Pulmonary artery endothelial cell (primary cell): ENCODE data around the gene RGS8. TPM values are rescaled to one million over a fixed set of nuclear protein-coding genes. Genes with fewer than 3 reads are reported as not detected.
"Not testable (repeated sequence)": the region's sequence is repeated elsewhere in the genome, so short reads cannot be mapped to it uniquely, and the experiment has no call there.

Experiments used
- DNase-seq: peaks from one replicate; pipeline ENCODE4 v3.0.0-alpha.2; 2011; ENCODE audit warnings: low read depth, low spot score
- total RNA-seq: library from RNA; depleted of rRNA; stranded (reverse); fragments of >200 nt; gene quantifications from 2 replicates; pipeline ENCODE4 v1.2.3, GENCODE V29; 2014

The RGS8 gene
- total RNA-seq, 1 donor from 2014 or later, result not detected

DNA sequence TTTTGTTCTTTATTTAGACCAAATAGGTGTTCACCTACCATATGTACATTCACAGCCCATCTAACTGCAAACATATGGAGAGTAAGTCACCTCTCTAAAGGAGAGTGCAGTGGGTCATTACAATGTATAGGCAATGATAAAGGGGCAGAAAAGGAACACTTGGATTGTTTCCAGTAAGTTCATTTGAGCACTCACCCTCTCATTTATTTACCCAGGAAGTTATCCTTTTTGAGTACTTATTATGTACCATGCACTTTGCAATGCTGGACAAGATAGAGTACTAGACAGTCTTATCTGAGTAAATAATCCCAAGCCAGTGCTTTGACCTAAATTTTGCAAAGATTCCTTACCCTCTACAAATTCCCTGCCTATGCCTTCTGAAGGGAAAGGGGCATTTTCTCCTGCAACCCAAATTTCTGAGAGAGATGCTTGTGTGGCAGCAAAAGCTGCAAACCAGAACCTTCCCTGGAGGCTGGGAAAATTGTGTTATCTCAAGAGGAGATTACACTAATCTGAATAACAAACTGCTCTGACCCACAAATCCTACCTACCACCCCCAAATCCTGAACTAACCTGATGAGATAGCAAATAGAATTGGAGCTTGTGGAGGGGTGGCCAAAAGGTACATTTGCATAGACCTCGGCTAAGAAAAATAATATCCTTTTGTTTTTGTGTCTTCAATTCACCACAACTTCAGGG lies 18.6 kb upstream of the RGS8 start:
- DNase-seq, result no peak

DNA sequence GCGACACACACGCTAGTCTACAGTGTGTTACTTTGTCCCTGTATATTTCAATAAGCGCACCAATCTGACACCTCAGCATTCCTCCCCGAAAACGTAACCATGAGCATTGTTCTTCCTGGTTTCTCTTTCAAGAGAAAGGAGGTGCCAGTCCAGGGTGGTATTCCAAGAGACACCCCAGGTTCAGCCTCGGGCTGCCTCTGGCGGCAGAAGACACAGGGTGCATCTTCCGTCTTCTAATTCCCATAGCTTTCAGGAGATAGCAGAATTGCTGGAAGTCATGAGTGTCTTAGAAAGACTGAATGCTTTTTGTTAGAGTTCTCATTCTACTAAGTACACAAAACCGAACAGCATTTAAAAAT lies 15.9 kb upstream of the RGS8 start:
- DNase-seq, result no peak

DNA sequence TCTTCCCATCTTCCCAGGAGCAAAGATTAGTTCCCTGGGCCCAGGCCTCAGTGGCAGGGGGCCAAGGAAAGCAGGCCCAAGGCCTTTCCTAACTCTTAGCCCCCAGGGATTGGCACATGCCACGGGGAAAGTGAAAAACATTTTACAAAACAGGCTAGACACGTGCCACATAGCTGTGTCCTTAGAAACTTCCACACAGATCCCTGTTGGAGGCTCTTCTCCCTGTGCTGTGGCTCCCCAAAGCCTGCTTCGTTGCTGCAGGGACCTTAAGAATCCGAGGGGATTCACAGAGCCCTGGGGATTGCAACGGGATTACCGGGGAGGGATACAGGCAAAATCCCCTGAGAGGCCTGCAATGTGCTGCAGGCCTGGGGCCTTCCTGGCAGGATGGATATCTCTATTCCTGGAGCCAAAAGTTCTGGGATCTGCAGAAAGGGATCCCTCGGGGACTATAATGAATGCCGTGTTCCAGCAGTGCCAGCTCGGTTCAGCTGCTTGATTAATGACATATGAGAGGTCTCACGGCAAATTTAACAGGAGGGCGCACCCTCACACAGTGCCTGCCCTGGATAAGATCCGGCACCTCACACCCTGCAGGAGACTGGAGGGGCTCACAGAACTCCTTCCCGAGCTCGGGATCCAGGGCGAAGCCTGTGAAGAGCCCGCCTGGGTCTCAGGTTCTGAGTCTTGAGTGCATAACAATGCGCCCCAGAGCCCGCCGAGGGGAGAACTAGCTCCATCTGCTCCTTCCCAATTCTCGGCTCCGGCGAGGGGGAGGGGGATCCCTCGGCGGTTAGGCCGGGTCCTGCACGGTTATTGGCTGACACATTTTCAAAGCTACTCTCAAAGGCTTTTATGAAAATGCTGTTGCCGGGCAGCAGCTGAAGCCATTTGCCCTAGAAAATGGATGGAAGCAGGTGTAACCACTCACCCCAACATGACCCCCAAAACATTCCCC lies 15.3 kb upstream of the RGS8 start:
- no peak for DNase-seq

DNA sequence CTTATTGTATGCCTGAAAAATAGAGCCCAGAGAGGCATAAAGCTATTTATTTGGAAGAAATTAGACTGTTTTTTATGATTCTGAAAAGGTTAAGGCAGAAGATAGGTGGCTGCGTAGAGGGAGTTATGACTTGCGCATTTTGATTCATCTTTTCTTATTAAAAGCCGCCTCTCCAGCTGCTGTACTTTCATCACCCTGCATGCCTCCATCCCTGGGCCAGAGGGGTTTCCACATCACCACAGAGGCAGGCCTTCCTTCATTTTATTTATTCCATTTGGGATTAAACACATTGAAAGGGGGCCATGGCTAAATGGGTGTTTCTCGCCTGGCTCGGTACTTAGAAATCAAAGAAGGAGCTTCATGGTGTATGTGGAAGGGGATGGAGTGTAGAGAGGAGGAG lies 14.6 kb upstream of the RGS8 start:
- DNase-seq, result no peak

DNA sequence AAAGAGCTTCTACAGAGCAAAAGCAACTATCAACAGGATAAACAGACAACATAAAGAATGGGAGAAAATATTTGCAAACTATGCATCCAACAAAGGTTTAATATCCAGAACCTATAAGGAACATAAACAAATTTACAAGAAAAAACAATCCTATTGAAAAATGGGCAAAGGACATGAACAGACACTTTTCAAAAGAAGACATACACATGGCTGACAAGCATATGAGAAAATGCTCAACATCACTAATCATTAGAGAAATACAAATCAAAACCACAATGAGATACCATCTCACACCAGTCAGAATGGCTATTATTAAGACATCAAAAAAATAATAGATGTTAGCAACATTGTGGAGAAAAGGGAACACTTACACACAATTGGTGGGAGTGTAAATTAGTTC lies 8.8 kb upstream of the RGS8 start:
- not testable (repeated sequence) for DNase-seq

DNA sequence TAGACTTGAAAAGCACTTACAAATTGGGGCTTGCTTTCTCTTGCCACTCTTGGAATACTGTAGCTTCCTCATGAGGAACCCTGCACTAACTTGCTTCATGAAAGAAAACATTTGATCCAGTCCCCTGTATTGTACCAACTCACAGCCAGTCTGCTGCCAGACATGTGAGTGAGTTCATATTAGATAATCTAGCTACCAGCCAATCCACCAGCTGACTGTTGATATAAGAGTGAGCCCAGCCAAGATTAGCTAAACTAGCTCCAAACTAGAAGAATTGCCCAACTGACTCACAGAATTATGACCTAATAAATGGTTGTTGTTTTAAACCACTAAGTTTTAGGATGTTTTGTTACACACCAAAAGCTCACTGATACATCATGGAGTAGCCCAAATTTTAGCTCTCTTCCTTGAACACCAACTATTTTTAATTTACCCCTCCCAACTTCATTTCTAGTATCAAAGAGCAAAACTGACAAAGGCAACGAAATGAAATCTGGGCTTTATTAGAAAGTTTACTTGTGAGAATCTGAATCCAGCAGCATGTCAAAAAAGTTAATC lies 6.6 kb upstream of the RGS8 start:
- no peak for DNase-seq

DNA sequence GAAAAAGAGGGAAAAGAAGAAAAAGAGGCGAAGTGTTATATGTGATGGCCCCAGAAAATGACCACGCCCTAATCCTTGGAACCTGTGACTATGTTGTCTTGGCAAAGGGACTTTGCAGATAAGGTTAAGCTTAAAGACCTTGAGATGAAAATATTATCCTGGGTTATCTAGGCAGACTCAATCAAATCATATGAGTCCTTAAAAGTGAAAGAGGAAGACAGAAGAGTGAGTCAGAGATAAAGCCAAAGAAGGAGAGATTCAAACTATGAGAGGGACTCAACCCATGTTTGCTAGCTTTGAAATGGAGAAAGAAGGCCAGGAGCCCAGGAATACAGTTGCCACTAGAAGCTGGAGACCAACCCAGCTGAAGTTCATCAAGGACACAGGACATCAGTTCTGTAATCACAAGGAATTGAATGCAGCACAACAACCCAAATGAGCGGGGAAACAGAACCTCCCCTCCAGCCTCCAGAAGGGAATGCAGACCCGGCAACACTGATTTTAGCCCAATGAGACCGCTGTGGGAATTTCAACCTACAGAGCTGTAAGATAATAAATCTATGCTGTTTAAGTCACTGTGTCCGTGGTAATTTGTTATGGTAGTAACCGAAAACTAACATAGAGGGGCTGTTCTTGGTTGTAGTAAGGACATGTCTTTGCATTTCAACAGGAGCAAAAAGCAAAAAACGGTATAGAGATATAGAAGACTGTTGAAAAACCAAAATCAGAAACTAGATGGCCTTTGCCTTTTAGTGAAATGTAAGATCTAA lies 4.2 kb upstream of the RGS8 start:
- no peak for DNase-seq

DNA sequence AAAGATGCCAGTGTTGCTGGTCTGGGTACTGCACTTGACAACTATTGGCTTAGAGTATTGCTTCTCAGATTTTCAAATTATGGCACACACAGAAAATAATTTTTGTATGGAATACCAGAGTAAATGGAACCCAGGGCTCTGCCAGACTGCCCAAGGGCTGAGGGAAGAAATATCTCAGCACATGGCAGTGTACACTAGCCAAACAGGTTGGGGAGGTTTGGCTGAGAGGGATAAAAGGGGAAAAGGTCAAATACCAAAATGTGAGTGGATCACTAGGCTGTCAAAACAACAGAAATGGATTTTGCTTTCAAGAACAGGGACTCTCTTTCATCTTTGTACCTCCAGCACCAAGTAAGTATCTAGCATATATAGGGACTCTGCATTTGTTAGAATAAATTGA lies 3.0 kb upstream of the RGS8 start:
- no peak for DNase-seq

DNA sequence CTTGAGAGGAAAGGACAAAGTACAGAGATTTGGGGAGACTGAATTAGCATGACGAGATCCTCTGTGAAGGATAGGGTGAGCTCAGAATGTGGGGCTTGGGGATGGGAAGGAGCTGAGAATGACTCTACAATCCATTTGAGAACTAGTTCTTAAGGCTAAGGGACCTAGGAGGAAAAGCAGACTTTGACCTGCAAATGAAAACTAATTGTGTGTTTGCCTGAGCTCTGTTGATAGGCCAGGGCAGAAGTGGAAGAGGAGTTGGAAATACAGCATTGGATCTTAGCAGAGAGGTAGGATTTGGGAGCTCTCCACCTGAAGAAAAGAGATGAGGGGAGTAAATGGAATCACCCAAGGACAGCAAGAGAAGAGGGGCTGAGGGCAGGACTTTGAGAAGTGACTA lies 2.1 kb upstream of the RGS8 start:
- DNase-seq, result no peak

DNA sequence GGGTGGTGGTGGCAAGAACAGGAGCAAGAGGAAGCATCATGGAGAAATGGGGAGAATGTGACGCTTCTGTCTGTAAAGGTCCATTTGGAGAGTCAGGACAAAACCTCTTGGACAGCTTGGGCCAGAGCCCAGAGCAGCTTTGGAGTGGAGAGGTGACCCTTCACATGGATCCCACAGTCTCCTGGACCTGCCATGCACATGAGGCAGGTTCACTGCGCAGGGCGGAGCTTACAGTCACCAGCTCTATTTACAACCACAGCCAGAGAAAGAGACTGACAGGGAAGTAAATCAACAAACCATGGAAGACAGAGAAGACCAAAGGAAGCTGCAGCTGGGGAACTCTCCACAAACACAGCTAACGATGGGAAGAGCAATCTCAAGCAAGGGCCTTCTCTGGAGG lies 828 bp upstream of the RGS8 start:
- no peak for DNase-seq

DNA sequence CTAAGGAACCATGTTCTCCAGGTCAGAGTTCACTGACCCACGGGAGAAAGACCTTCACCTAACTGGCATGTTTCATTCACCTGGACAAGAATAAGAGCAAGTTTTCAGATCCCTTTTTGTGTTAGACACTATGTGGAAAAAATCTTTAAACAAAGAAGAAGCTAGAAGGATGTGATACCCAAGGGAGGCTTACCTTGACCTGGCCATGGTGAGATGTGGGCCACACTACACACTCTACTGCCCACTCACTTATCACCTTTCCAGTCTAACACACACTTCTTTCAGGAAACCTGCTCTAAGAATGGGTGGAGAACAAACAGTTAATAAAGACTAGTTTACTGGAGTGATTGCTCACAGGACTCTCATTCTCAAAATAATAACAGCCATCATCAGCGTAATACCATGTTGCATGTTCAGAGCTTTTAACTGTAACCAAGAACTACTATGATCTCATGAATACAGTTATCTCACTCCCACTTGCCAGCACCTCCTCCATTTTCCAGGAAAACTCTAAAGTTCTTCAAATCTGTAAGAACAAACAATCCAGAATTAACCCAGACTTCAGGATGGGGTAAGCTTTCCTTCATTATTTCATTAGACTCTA lies 1.4 kb downstream of the RGS8 start:
- DNase-seq, result no peak

DNA sequence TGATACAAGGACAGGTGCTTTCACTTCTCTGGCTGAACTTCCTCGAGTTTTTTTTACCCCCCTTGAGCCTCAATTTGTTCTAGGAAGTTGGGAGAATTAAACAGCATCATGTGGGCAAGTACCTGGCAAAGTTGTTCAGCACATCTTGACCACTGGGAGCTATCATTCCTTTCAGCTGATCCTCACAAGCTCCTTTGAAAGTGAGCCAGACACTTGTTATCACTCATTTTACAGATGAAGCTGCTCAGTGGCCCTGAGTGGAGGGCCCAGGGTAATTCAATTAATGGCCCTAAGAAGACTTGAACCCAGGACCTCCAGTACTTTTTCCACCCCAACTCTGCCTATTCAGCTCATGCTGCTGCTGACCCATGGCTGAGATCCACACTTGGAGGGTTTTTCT lies 2.0 kb downstream of the RGS8 start:
- DNase-seq, result no peak

DNA sequence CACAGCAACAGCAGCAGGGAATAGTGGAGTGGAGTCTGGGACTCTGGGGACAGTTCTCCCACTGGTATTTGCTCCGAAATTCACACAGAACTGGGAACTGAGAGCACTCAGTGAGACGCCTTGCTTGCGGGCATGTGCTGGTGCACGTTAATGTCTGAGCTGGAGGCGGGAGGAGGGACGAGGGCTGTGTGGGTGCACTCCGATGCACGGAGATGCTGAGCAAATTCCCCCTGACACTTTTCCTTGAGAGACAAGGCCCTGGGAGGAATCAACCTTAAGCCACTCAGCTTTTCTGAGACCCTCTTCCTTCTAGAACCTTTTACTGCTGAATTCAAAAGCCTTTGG lies 2.8 kb downstream of the RGS8 start:
- DNase-seq, result no peak

DNA sequence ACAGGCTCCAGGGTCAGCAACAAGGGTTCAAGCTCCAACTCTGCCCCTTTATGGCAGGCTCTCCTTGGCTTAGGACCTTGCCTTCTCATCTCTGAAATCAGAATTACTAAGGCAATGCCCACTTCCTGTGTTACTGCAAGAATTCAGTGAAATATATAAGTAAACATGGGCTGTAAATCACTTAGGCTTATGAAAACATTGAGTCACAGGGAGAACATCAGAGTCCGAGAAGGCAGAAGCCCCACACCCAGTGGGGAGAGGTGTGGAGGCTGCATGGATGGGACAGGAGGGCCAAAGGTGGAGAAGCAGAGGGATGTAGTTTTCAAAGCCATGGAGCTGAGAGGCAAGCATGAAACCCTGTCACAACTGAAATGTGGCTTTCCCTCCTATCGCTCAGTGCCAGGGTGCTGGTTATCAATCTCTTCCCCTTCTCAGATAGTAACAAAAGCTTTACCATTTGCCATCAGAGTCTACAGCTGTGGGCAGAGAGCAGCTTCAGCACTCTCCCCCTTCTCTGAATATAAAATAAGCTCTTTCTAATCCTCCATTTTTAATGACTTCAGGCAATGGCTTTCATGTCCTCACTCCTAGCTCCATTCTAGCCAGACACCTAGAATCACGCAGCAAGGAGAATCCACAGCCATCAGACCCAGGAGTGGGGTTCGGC lies 3.4 kb downstream of the RGS8 start:
- DNase-seq, result no peak

DNA sequence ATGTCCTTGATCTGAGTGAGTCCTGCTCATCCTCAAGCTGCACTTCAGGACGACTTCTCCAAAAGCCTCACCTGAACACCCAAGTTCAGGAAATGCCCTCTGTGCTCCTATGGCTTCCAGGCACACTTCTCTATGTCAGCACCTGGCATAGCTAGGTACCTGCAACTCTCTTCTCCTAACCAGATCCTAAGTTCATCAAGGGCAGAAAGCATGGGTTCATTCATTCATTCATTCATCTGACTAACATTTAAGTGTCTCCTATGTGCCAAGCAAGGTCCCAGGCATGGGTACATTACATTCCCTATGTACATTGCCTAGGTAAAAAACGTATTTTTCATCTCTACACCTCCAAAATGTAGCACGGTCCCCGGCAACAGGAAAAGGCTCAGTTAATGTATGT lies 4.0 kb downstream of the RGS8 start:
- no peak for DNase-seq

DNA sequence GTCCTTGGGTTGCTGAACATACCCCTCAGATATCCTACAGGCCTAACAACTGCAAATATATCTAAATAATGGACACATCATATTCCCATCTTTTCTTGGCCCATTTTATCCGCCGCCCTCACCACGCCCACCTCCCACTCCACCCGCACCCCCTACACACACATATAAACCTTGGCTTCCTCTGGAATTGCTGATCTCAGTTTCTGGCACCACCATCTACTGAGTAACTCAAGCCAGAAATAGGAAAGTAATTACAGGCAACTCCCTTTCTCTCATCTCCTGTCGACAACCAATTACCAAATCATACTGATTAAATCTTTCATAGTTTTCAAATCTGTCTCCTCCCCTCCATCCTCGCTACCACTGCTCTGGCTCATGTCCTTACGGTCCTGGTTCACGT lies 4.7 kb downstream of the RGS8 start:
- no peak for DNase-seq

DNA sequence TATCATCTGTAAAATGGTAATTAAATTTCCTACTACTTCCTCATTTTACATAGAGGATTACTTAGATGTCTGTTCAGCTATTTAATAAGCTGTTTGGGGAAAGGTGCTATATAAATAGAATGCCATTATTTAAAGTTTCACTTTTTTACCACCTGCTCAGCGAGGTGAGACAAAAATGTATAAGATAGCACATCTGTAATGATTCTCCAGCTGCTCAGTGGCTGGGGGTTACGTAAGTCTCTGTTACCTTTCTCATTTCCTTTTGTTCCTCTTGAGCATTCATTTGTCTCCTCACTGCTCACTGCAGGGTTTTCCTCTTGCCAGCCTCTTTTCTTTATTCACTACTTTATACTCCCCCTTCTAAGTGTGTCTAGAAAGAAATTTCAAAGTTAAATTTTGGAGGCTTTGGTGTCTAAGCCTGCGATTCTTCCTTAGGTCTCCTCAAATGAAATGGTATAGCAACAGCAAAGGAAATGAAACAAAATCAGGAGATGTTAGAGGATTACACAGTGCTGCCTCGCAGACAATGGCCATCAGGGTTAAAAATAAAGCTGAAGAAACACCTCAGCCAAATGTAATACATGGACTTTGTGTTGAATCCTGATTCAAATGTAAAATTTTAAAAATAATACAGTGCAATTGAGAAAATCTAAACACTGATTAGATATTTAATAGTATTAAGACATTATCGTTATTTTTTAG lies 6.8 kb downstream of the RGS8 start:
- no peak for DNase-seq

DNA sequence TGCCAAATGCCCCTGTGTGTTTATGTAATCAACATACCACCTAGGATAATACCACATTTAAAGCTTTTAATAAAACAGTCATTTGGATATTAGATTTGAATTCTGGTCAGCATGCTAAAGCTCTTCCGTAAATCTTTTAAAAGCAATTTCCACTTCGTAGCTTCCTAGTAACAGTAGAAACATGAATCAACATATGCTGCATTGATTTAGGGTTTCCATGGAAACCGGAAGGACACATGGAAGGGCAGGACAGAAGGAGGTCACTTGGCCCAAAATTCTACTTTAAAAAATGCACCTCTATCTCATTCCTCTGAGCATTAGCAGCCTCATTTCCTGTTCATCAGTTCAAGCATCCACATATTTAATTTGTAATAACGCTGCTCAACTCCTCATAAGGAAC lies 8.1 kb downstream of the RGS8 start:
- DNase-seq, result no peak

DNA sequence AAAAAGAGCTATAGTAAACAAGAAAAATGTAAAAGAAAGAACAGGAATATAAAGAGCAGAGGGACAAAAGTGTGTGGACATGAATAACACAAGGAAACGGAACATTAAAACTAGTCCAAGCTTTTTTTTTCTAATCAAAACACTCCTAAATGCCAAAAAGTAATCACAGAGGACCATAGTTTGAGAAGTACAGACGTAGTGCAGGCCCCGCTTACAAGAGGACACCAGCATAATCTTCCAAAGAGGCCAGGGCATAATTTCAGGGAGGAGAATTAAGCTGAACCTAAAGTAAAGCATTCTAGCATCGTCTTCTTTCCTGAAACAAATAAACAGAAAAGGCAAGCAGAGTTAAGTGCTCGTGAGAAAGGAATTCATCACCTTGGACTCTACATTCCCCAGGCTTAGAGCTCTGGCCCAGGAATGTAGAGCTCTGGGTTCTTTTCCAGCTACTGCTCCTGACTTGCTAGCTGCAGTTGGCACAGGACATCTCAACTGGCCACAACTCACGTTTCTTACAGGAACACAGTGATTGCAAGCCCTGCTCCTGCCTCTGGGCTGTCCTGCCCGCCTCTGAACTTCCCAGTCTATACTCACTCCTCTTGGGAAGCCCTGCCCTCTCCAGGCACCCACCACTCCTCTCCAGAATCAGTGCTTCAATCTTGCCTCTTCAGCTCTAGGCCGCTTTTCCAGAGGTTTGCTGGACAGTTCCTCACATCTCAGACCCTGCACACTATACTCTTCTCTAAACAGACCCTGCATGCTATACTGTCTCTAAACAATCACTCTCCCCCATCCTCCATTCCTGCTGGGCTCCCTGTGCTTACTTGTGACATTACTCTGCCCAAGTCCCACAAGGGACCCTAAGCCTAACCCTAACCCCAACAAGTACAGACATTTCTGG lies 9.8 kb downstream of the RGS8 start:
- DNase-seq, result no peak
